ENCODE measurements around the gene CKAP2.

GRCh38 chr13:52452470-52452869 is 2.8 kb upstream of the CKAP2 start:
- TF ChIP-seq CTCF (conservative IDR thresholded peaks at IDR 0.05; ENCODE audit: low read length) = no peak
- no peak for TF ChIP-seq EZH2phosphoT487 (IDR thresholded peaks at IDR 0.05; ENCODE audit: borderline replicate concordance, low read depth, low read length)

All from OCI-LY7 (cell line).